GM23248 (cell line): ENCODE data around the gene RUVBL2. TPM values are rescaled to one million over a fixed set of nuclear protein-coding genes. Genes with fewer than 3 reads are reported as not detected.
"Not testable (repeated sequence)": the region's sequence is repeated elsewhere in the genome, so short reads cannot be mapped to it uniquely, and the experiment has no call there.

Source experiments
- DNase-seq: peaks from one replicate; pipeline ENCODE4 v3.0.0-alpha.2; 2015
- H2AFZ ChIP-seq: fragments of 200-600 bp; sonication (generic); 2 replicates; pipeline ENCODE4 v1.6.1; 2016; ENCODE audit warnings: antibody characterized with exemption
- H3F3A ChIP-seq: fragments of 200-600 bp; sonication (generic); 2 replicates; pipeline ENCODE4 v1.6.1; 2016; ENCODE audit warnings: mild to moderate bottlenecking, antibody characterized with exemption, mixed run types; ENCODE audit not compliant: insufficient read depth
- H3K27ac ChIP-seq: fragments of 200-600 bp; sonication (generic); 2 replicates; pipeline ENCODE4 v1.5.1; 2016; ENCODE audit warnings: mild to moderate bottlenecking
- H3K27me3 ChIP-seq: fragments of 200-600 bp; sonication (generic); replicated peaks from 2 replicates; pipeline ENCODE4 v1.6.1; 2016; ENCODE audit warnings: mild to moderate bottlenecking; ENCODE audit not compliant: insufficient read depth
- H3K36me3 ChIP-seq: fragments of 200-600 bp; sonication (generic); 2 replicates; pipeline ENCODE4 v1.6.1; 2016; ENCODE audit warnings: low read depth, mild to moderate bottlenecking
- H3K4me1 ChIP-seq: fragments of 200-600 bp; sonication (generic); 2 replicates; pipeline ENCODE4 v1.6.1; 2016; ENCODE audit warnings: mild to moderate bottlenecking; ENCODE audit not compliant: insufficient read depth
- H3K4me2 ChIP-seq: fragments of 200-600 bp; sonication (generic); one replicate; pipeline ENCODE4 v1.6.1; 2016; ENCODE audit warnings: mild to moderate bottlenecking; ENCODE audit not compliant: unreplicated experiment
- H3K4me3 ChIP-seq: fragments of 200-600 bp; sonication (generic); 2 replicates; pipeline ENCODE4 v1.5.1; 2016; ENCODE audit warnings: mild to moderate bottlenecking
- H3K79me2 ChIP-seq: fragments of 200-600 bp; sonication (generic); 2 replicates; pipeline ENCODE4 v1.6.1; 2016; ENCODE audit warnings: mild to moderate bottlenecking; ENCODE audit not compliant: insufficient read depth
- H3K9ac ChIP-seq: fragments of 200-600 bp; sonication (generic); 2 replicates; pipeline ENCODE4 v1.6.1; 2016; ENCODE audit warnings: mild to moderate bottlenecking
- H3K9me2 ChIP-seq: fragments of 200-600 bp; sonication (generic); 2 replicates; pipeline ENCODE4 v1.6.1; 2016; ENCODE audit warnings: mixed run types, mild to moderate bottlenecking, moderate library complexity; ENCODE audit not compliant: insufficient read depth
- H3K9me3 ChIP-seq: fragments of 200-600 bp; sonication (generic); one replicate; pipeline ENCODE4 v1.6.1; 2017; ENCODE audit warnings: low read depth
- H4K20me1 ChIP-seq: fragments of 200-600 bp; sonication (generic); 2 replicates; pipeline ENCODE4 v1.6.0; 2016; ENCODE audit not compliant: insufficient read depth
- EZH2 ChIP-seq: fragments of 200-600 bp; sonication (generic); IDR thresholded peaks from 2 replicates; pipeline ENCODE4 v1.6.1; 2018; ENCODE audit warnings: antibody characterized with exemption, mild to moderate bottlenecking; ENCODE audit not compliant: insufficient read depth, poor library complexity, severe bottlenecking
- EZH2phosphoT487 ChIP-seq: fragments of 200-600 bp; sonication (generic); IDR thresholded peaks from 2 replicates; pipeline ENCODE4 v1.6.1; 2018; ENCODE audit warnings: antibody characterized with exemption, moderate library complexity, mild to moderate bottlenecking, low read depth; ENCODE audit not compliant: insufficient read depth
- WGBS, 2 experiments: methylation state at CpG; one replicate each; pipeline ENCODE4 v1.1.6; 2015 to 2017; ENCODE audit warnings: low lambda C conversion rate in 2 of 2, low coverage in 1 of 2; ENCODE audit errors: missing lambda C conversion rate in 2 of 2; 5-methylcytosine and 5-hydroxymethylcytosine counted together
- in situ Hi-C: fragments of 300-500 bp; cut with MboI; formaldehyde crosslinking; loops from 2 replicates; pipeline ENCODE4 v1.15.0; 2020
- polyA plus RNA-seq: library from polyadenylated mRNA; unstranded; fragments of >200 nt; fragmentation: Nextera tagmentation; extraction: Ambion mirVana; gene quantifications from 2 replicates; pipeline ENCODE4 v1.2.1, GENCODE V29; 2016
- total RNA-seq: library from RNA; depleted of rRNA; stranded (reverse); fragments of >200 nt; shearing (Covaris generic); gene quantifications from 2 replicates; pipeline ENCODE4 v1.2.3, GENCODE V29; 2014

The RUVBL2 gene
- total and polyA plus RNA-seq, 2 experiments from 2014 or later: 129 to 177 TPM

GRCh38 chr19:49056101-49056901 is 62.6 kb downstream of the RUVBL2 start:
- peak overlapping the region; percentile 79 for H3K4me3 ChIP-seq
- no peaks in the 10 kb centered on the region for H3K9me3 ChIP-seq
- H3K4me1 ChIP-seq: no peaks in the 10 kb centered on the region
- H3K9ac ChIP-seq: peak overlapping the region; percentile 64
- H3F3A ChIP-seq: no peaks in the 10 kb centered on the region
- in situ Hi-C loops: no loop called here
- TF ChIP-seq EZH2: no peak
- no peak for TF ChIP-seq EZH2phosphoT487
- peak; percentile 76 for DNase-seq
- H3K27ac ChIP-seq: 0 out of 2 replicates have a peak overlapping the region, but pooled peaks have one; percentile 5
- peak overlapping the region; percentile 90 for H3K4me2 ChIP-seq
- WGBS, 2 experiments: 2% methylated on average over 59 to 63 of the region's 63 CpGs
- H4K20me1 ChIP-seq: no peaks in the 10 kb centered on the region
- H2AFZ ChIP-seq: peak overlapping the region; percentile 81
- H3K27me3 ChIP-seq: no peaks in the 10 kb centered on the region
- no peaks in the 10 kb centered on the region for H3K9me2 ChIP-seq
- peaks cover 43% of the 10 kb centered on the region for H3K79me2 ChIP-seq
- H3K36me3 ChIP-seq: no peaks in the 10 kb centered on the region

- H3K4me1 ChIP-seq, H3K9me3 ChIP-seq, H3K27me3 ChIP-seq, H3F3A ChIP-seq, H4K20me1 ChIP-seq, in situ Hi-C loops, H3K9me2 ChIP-seq, H3K36me3 ChIP-seq: not testable (repeated sequence)
- H3K4me3 ChIP-seq: peak overlapping the region; percentile 79
- peak overlapping the region; percentile 28; the same call in 1 of the 2 replicates for H3K27ac ChIP-seq
- peak overlapping the region; percentile 81 for H2AFZ ChIP-seq
- peak overlapping the region; percentile 64 for H3K9ac ChIP-seq
- H3K4me2 ChIP-seq: peak overlapping the region; percentile 90
- peak; percentile 19 for DNase-seq
- WGBS, 2 experiments: 5 to 7% methylated on average over 26 to 29 of the region's 34 CpGs
- H3K79me2 ChIP-seq: peaks cover 43% of the 10 kb centered on the region
Observed at GRCh38 chr19:49056902-49057596, 63.4 kb downstream of the RUVBL2 start.

- Histone ChIP-seq H3K9ac (peak within 1 kb of the TSS; percentile 64), H3K4me1 (no peaks in the 10 kb centered on the region), H3F3A (no peaks in the 10 kb centered on the region), H3K27me3 (no peaks in the 10 kb centered on the region), H3K9me2 (no peaks in the 10 kb centered on the region), H2AFZ (peak within 1 kb of the TSS; percentile 81), H4K20me1 (no peaks in the 10 kb centered on the region), H3K36me3 (no peaks in the 10 kb centered on the region), H3K4me3 (peak within 1 kb of the TSS; percentile 79), H3K27ac (peak within 1 kb of the TSS; percentile 28; the same call in 1 of the 2 replicates), H3K4me2 (peak within 1 kb of the TSS; percentile 90), H3K79me2 (peaks cover 43% of the 10 kb centered on the region), H3K9me3 (no peaks in the 10 kb centered on the region)
- 1% methylated on average over 38 of the region's 38 CpGs for WGBS, 2 experiments
- peak; percentile 85 for DNase-seq
- TF ChIP-seq EZH2 (no peak), EZH2phosphoT487 (no peak)
- in situ Hi-C loops: no loop called here
Observed at GRCh38 chr19:49057636-49058234, 64.0 kb downstream of the RUVBL2 start, which contains the start of gene CGB7. TSS of gene CGB7 (minus strand) at chr19:49057749. CDS start at chr19:49055375, 2,374 bp downstream.

GRCh38 chr19:49058562-49058961 is 64.9 kb downstream of the RUVBL2 start:
- no peaks in the 10 kb centered on the region for H3K27me3 ChIP-seq
- 0 out of 2 replicates have a peak overlapping the region, but pooled peaks have one; percentile 79 for H3K4me3 ChIP-seq
- H3K79me2 ChIP-seq: peaks cover 43% of the 10 kb centered on the region
- H4K20me1 ChIP-seq: no peaks in the 10 kb centered on the region
- WGBS, 2 experiments: 33 to 44% methylated on average over 10 of the region's 10 CpGs
- H3K4me1 ChIP-seq: no peaks in the 10 kb centered on the region
- peak; percentile 64 for DNase-seq
- no peaks in the 10 kb centered on the region for H3K9me3 ChIP-seq
- no peak overlapping the region for H2AFZ ChIP-seq
- no peak overlapping the region for H3K4me2 ChIP-seq
- no peak overlapping the region for H3K9ac ChIP-seq
- H3K27ac ChIP-seq: no peak overlapping the region
- in situ Hi-C loops: no loop called here
- no peaks in the 10 kb centered on the region for H3F3A ChIP-seq
- TF ChIP-seq EZH2: no peak
- H3K36me3 ChIP-seq: no peaks in the 10 kb centered on the region
- H3K9me2 ChIP-seq: no peaks in the 10 kb centered on the region
